Measurements from ENCODE around the gene SMCO3. TPM values are rescaled to one million over a fixed set of nuclear protein-coding genes. Genes with fewer than 3 reads are reported as not detected.

SMCO3 gene
- total and polyA plus RNA-seq, 2 of the 8 experiments (the other 6 are each of a cell fraction or from before 2014, with no cell fraction given) = not detected

DNA sequence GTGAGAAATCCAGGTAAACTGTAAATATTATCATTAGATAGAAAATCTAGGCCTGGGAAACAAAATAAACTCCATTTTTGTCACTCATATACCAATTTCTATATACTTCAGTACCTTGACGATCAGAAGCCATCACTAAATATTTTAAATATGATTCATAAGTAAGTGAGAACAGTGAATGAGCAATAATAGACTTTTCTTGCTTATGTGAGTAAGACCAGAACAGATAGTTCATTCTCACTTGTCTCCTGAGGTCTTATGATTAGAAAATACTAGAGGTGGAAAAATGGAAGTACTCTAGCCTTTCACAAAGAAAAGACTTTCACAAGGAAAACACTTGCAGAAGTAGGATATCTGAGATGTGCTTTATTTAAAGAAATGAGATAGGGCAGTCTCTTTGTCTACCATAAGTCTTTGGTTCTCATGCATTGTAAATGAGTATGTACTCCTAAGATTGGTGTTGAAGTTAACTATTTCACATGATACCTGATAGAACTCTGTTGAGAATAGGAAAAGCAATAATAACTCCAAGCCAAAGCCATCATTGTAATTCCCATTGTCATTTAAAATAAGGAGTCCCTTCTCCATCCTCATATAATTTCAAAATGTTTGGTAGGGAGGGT, 10.1 kb upstream of the SMCO3 start:
- H2AK5ac ChIP-seq (ENCODE audit: low read depth, low read length) = no peak overlapping the region
- no peak overlapping the region for H4K8ac ChIP-seq (ENCODE audit: extremely low read depth, insufficient read depth, low read length)
- no peak overlapping the region for H2BK120ac ChIP-seq (replicated peaks; ENCODE audit: low read depth, low read length)
- H3K14ac ChIP-seq (ENCODE audit: insufficient read length) = no peak overlapping the region
- no peaks in the 10 kb centered on the region for H3K27me3 ChIP-seq (replicated peaks in 1 of 4; ENCODE audit: control insufficient read depth in 3 of 4, extremely low read depth in 1 of 4, insufficient read depth in 3 of 4, low read length in 3 of 4)
- H3K4me2 ChIP-seq (ENCODE audit: insufficient read depth in 1 of 2, low read depth in 2 of 2, low read length in 2 of 2) = no peak overlapping the region
- H3K4me1 ChIP-seq (replicated peaks in 1 of 4; ENCODE audit: control insufficient read depth in 3 of 4, insufficient read depth in 4 of 4, low read length in 3 of 4) = no peaks in the 10 kb centered on the region; a peak in 2 of 7 replicates
- H4K5ac ChIP-seq (ENCODE audit: insufficient read length, low read depth, low read length) = no peak overlapping the region
- no peak overlapping the region for H3K18ac ChIP-seq (ENCODE audit: extremely low read depth, low read length)
- ChIA-PET POLR2A (ENCODE audit: partially characterized antibody) (no interaction called here), CTCF (ENCODE audit: partially characterized antibody) (interaction anchor here (1.4 to 1.9 kb wide), 2 partner anchors 112 to 171 kb away, joined by 4 to 6 read pairs; no protein-coding TSS in a partner anchor)
- H2BK5ac ChIP-seq (ENCODE audit: low read depth, low read length) = no peak overlapping the region
- no peak overlapping the region for H3K9ac ChIP-seq (replicated peaks in 1 of 4; ENCODE audit: extremely low read depth in 1 of 4, low read depth in 3 of 4, low read length in 3 of 4)
- DNase-seq (ENCODE audit: low read depth in 1 of 2, low spot score in 2 of 2) (no peak), FAIRE-seq (no peak)
- H3K9me3 ChIP-seq (ENCODE audit: insufficient read depth in 2 of 2, low read depth in 1 of 2, low read length in 1 of 2) = no peaks in the 10 kb centered on the region
- H4K91ac ChIP-seq (replicated peaks; ENCODE audit: insufficient read length, low read length) = no peak overlapping the region
- H3K36me3 ChIP-seq (ENCODE audit: control insufficient read depth in 2 of 4, insufficient read depth in 4 of 4, low read length in 3 of 4) = no peaks in the 10 kb centered on the region
- H3K27ac ChIP-seq (ENCODE audit: low read depth, low read length) = no peak overlapping the region
- H3K23ac ChIP-seq (ENCODE audit: insufficient read length) = no peak overlapping the region
- WGBS, 2 experiments (ENCODE audit: extremely low coverage in 1 of 2, insufficient coverage in 1 of 2, insufficient read length in 1 of 2, insufficient replicate concordance in 2 of 2, low coverage in 1 of 2, low lambda C conversion rate in 2 of 2, missing lambda C conversion rate in 1 of 2) = 88% methylated on average over 1 of the region's 1 CpG; no CpG with 5 or more reads in 1 of the 2 experiments
- no peaks in the 10 kb centered on the region for H3K79me2 ChIP-seq (ENCODE audit: control insufficient read depth in 1 of 2, insufficient read depth in 2 of 2, low read length in 2 of 2)
- no peaks in the 10 kb centered on the region for H4K20me1 ChIP-seq (replicated peaks in 1 of 2; ENCODE audit: control insufficient read depth in 1 of 2, insufficient read depth in 2 of 2, low read length in 2 of 2)
- no peak overlapping the region for H2BK12ac ChIP-seq (ENCODE audit: low read depth, low read length)
- no peaks in the 10 kb centered on the region; the same call in 1 of the 2 replicates for H3K23me2 ChIP-seq (ENCODE audit: low read depth, low read length)
- H3K56ac ChIP-seq (replicated peaks; ENCODE audit: insufficient read length, low read depth, low read length) = no peak overlapping the region
- no peaks in the 10 kb centered on the region for H3K79me1 ChIP-seq (ENCODE audit: low read depth, low read length)
- TF ChIP-seq, protein P1, sequence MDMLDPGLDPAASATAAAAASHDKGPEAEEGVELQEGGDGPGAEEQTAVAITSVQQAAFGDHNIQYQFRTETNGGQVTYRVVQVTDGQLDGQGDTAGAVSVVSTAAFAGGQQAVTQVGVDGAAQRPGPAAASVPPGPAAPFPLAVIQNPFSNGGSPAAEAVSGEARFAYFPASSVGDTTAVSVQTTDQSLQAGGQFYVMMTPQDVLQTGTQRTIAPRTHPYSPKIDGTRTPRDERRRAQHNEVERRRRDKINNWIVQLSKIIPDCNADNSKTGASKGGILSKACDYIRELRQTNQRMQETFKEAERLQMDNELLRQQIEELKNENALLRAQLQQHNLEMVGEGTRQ (IDR thresholded peaks at IDR 0.05; ENCODE audit: low read length) = no peak
- H3K4ac ChIP-seq (replicated peaks; ENCODE audit: insufficient read length, low read depth, low read length) = no peak overlapping the region
- H3K4me3 ChIP-seq (ENCODE audit: extremely low read depth in 1 of 4, insufficient read depth in 2 of 4, low read depth in 3 of 4, low read length in 4 of 4) = no peak overlapping the region
- no peak overlapping the region for H2AFZ ChIP-seq (ENCODE audit: low read length)
- no peak overlapping the region for H2BK20ac ChIP-seq (ENCODE audit: low read length)
- H2BK15ac ChIP-seq (ENCODE audit: low read length) = no peak overlapping the region

Measured in H1 (cell line).